Cardiac septum (tissue), 1 donor: ENCODE results near the gene SULT2A1. TPM values are rescaled to one million over a fixed set of nuclear protein-coding genes. Genes with fewer than 3 reads are reported as not detected.

Source experiments
- total RNA-seq: library from RNA; stranded (reverse); fragmentation: NEBNext Ultra II Directional; extraction: Animal tissue kit (Norgen Biotek cat#: 25700); gene quantifications from one replicate; pipeline ENCODE4 v1.2.1, GENCODE V29; 2021
- donor health status: DM: no; HTN: no; CAD: no.

SULT2A1 gene
- total RNA-seq, 1 donor from 2014 or later = not detected

Other genes with a start within 250 kb of the SULT2A1 start
- gene EHD2, start 172.9 kb downstream of the SULT2A1 start, total RNA-seq = 42.6 TPM
- 136 TPM for gene NOP53, start 140.8 kb downstream of the SULT2A1 start, total RNA-seq
- 944 TPM for gene SELENOW, start 107.6 kb downstream of the SULT2A1 start, total RNA-seq
- not detected for gene TPRX1, start 81.8 kb downstream of the SULT2A1 start, total RNA-seq
- gene CRX, start 64.4 kb downstream of the SULT2A1 start, total RNA-seq = not detected
- not detected for gene TPRX2, start 27.1 kb downstream of the SULT2A1 start, total RNA-seq
- gene BSPH1, start 105.9 kb upstream of the SULT2A1 start, total RNA-seq = not detected
- not detected for gene ELSPBP1, start 108.3 kb upstream of the SULT2A1 start, total RNA-seq
- gene CABP5, start 157.8 kb upstream of the SULT2A1 start, total RNA-seq = not detected
- gene PLA2G4C, start 224.5 kb upstream of the SULT2A1 start, total RNA-seq = 61.8 TPM